ENCODE data around the gene FTL. TPM values are rescaled to one million over a fixed set of nuclear protein-coding genes. Genes with fewer than 3 reads are reported as not detected.

The FTL gene
- total RNA-seq, 2 experiments from 2014 or later = 467 to 602 TPM

Small RNAs within 50 kb of the gene (microRNA-seq; reads per million reads assigned to microRNA genes)
- not detected for gene MIR6798 (ENCODE audit: borderline replicate concordance)

Small RNAs within 50 kb of the gene (small RNA-seq; reads per million reads assigned to genes)
- gene AC026803.1 (not detected), gene MIR6798 (not detected)

Other genes with a start within 250 kb of the FTL start
- gene MAMSTR, start 245.6 kb upstream of the FTL start, total RNA-seq (2014; rRNA removed; shearing (Covaris generic)) = 1.1 and 1.2 TPM in 2 replicates
- gene MAMSTR, start 245.6 kb upstream of the FTL start, total RNA-seq (2022) = 1.2 and 1.8 TPM in 2 replicates
- gene RASIP1, start 224.7 kb upstream of the FTL start, total RNA-seq (2014; rRNA removed; shearing (Covaris generic)) = 0.09 TPM in 1 of 2 replicates, not detected in the other
- gene RASIP1, start 224.7 kb upstream of the FTL start, total RNA-seq (2022) = 0.31 and 0.36 TPM in 2 replicates
- gene IZUMO1, start 218.4 kb upstream of the FTL start, total RNA-seq (2014; rRNA removed; shearing (Covaris generic)) = not detected in 2 replicates
- gene IZUMO1, start 218.4 kb upstream of the FTL start, total RNA-seq (2022) = not detected in 2 replicates
- gene FUT1, start 212.7 kb upstream of the FTL start, total RNA-seq (2014; rRNA removed; shearing (Covaris generic)) = 0.03 and 0.08 TPM in 2 replicates
- not detected in 2 replicates for gene FUT1, start 212.7 kb upstream of the FTL start, total RNA-seq (2022)
- gene FGF21, start 209.8 kb upstream of the FTL start, total RNA-seq (2014; rRNA removed; shearing (Covaris generic)) = not detected in 2 replicates
- not detected in 2 replicates for gene FGF21, start 209.8 kb upstream of the FTL start, total RNA-seq (2022)
- 44.5 and 47.2 TPM in 2 replicates for gene BCAT2, start 154.3 kb upstream of the FTL start, total RNA-seq (2014; rRNA removed; shearing (Covaris generic))
- 35.9 and 53.0 TPM in 2 replicates for gene BCAT2, start 154.3 kb upstream of the FTL start, total RNA-seq (2022)
- 4.5 and 4.9 TPM in 2 replicates for gene HSD17B14, start 128.8 kb upstream of the FTL start, total RNA-seq (2014; rRNA removed; shearing (Covaris generic))
- 1.8 and 3.2 TPM in 2 replicates for gene HSD17B14, start 128.8 kb upstream of the FTL start, total RNA-seq (2022)
- 4.7 and 8.4 TPM in 2 replicates for gene PLEKHA4, start 96.7 kb upstream of the FTL start, total RNA-seq (2014; rRNA removed; shearing (Covaris generic))
- 8.1 and 8.8 TPM in 2 replicates for gene PLEKHA4, start 96.7 kb upstream of the FTL start, total RNA-seq (2022)
- 31.5 and 31.7 TPM in 2 replicates for gene PPP1R15A, start 92.9 kb upstream of the FTL start, total RNA-seq (2014; rRNA removed; shearing (Covaris generic))
- gene PPP1R15A, start 92.9 kb upstream of the FTL start, total RNA-seq (2022) = 23.4 and 23.8 TPM in 2 replicates
- gene TULP2, start 66.6 kb upstream of the FTL start, total RNA-seq (2014; rRNA removed; shearing (Covaris generic)) = 0.47 TPM in 1 of 2 replicates, not detected in the other
- 1.6 and 2.9 TPM in 2 replicates for gene TULP2, start 66.6 kb upstream of the FTL start, total RNA-seq (2022)
- 72.6 and 88.7 TPM in 2 replicates for gene NUCB1, start 65.0 kb upstream of the FTL start, total RNA-seq (2014; rRNA removed; shearing (Covaris generic))
- gene NUCB1, start 65.0 kb upstream of the FTL start, total RNA-seq (2022) = 73.6 and 85.3 TPM in 2 replicates
- not detected in 2 replicates for gene DHDH, start 31.6 kb upstream of the FTL start, total RNA-seq (2014; rRNA removed; shearing (Covaris generic))
- gene DHDH, start 31.6 kb upstream of the FTL start, total RNA-seq (2022) = 0.53 TPM in 1 of 2 replicates, not detected in the other
- gene BAX, start 10.4 kb upstream of the FTL start, total RNA-seq (2014; rRNA removed; shearing (Covaris generic)) = 94.9 and 95.2 TPM in 2 replicates
- 83.9 and 93.7 TPM in 2 replicates for gene BAX, start 10.4 kb upstream of the FTL start, total RNA-seq (2022)
- 12.5 and 20.0 TPM in 2 replicates for gene GYS1, start 28.0 kb downstream of the FTL start, total RNA-seq (2014; rRNA removed; shearing (Covaris generic))
- gene GYS1, start 28.0 kb downstream of the FTL start, total RNA-seq (2022) = 28.9 and 29.9 TPM in 2 replicates
- gene RUVBL2, start 28.6 kb downstream of the FTL start, total RNA-seq (2014; rRNA removed; shearing (Covaris generic)) = 265 and 272 TPM in 2 replicates
- gene RUVBL2, start 28.6 kb downstream of the FTL start, total RNA-seq (2022) = 125 and 146 TPM in 2 replicates
- gene LHB, start 51.8 kb downstream of the FTL start, total RNA-seq (2014; rRNA removed; shearing (Covaris generic)) = 1.1 TPM in 1 of 2 replicates, not detected in the other
- not detected in 2 replicates for gene LHB, start 51.8 kb downstream of the FTL start, total RNA-seq (2022)
- gene CGB3, start 59.0 kb downstream of the FTL start, total RNA-seq (2014; rRNA removed; shearing (Covaris generic)) = not detected in 2 replicates
- not detected in 2 replicates for gene CGB3, start 59.0 kb downstream of the FTL start, total RNA-seq (2022)
- gene CGB2, start 66.6 kb downstream of the FTL start, total RNA-seq (2014; rRNA removed; shearing (Covaris generic)) = not detected in 2 replicates
- not detected in 2 replicates for gene CGB2, start 66.6 kb downstream of the FTL start, total RNA-seq (2022)
- not detected in 2 replicates for gene CGB1, start 71.6 kb downstream of the FTL start, total RNA-seq (2014; rRNA removed; shearing (Covaris generic))
- not detected in 2 replicates for gene CGB1, start 71.6 kb downstream of the FTL start, total RNA-seq (2022)
- gene CGB5, start 78.5 kb downstream of the FTL start, total RNA-seq (2014; rRNA removed; shearing (Covaris generic)) = not detected in 2 replicates
- gene CGB5, start 78.5 kb downstream of the FTL start, total RNA-seq (2022) = not detected in 2 replicates
- not detected in 2 replicates for gene CGB8, start 83.8 kb downstream of the FTL start, total RNA-seq (2014; rRNA removed; shearing (Covaris generic))
- gene CGB8, start 83.8 kb downstream of the FTL start, total RNA-seq (2022) = not detected in 2 replicates
- not detected in 2 replicates for gene CGB7, start 92.4 kb downstream of the FTL start, total RNA-seq (2014; rRNA removed; shearing (Covaris generic))
- gene CGB7, start 92.4 kb downstream of the FTL start, total RNA-seq (2022) = not detected in 2 replicates
- not detected in 2 replicates for gene NTF4, start 99.5 kb downstream of the FTL start, total RNA-seq (2014; rRNA removed; shearing (Covaris generic))
- gene NTF4, start 99.5 kb downstream of the FTL start, total RNA-seq (2022) = not detected in 2 replicates
- not detected in 2 replicates for gene KCNA7, start 107.4 kb downstream of the FTL start, total RNA-seq (2014; rRNA removed; shearing (Covaris generic))
- not detected in 2 replicates for gene KCNA7, start 107.4 kb downstream of the FTL start, total RNA-seq (2022)
- gene SNRNP70, start 120.1 kb downstream of the FTL start, total RNA-seq (2014; rRNA removed; shearing (Covaris generic)) = 392 and 446 TPM in 2 replicates
- 181 and 198 TPM in 2 replicates for gene SNRNP70, start 120.1 kb downstream of the FTL start, total RNA-seq (2022)
- gene LIN7B, start 149.1 kb downstream of the FTL start, total RNA-seq (2014; rRNA removed; shearing (Covaris generic)) = 5.5 and 14.7 TPM in 2 replicates
- gene LIN7B, start 149.1 kb downstream of the FTL start, total RNA-seq (2022) = 3.6 and 4.8 TPM in 2 replicates
- 5.9 and 8.3 TPM in 2 replicates for gene C19orf73, start 153.8 kb downstream of the FTL start, total RNA-seq (2014; rRNA removed; shearing (Covaris generic))
- gene C19orf73, start 153.8 kb downstream of the FTL start, total RNA-seq (2022) = 2.5 and 4.4 TPM in 2 replicates
- 17.1 and 21.2 TPM in 2 replicates for gene PPFIA3, start 154.2 kb downstream of the FTL start, total RNA-seq (2014; rRNA removed; shearing (Covaris generic))
- 16.2 and 17.8 TPM in 2 replicates for gene PPFIA3, start 154.2 kb downstream of the FTL start, total RNA-seq (2022)
- gene HRC, start 190.1 kb downstream of the FTL start, total RNA-seq (2014; rRNA removed; shearing (Covaris generic)) = not detected in 2 replicates
- gene HRC, start 190.1 kb downstream of the FTL start, total RNA-seq (2022) = not detected in 2 replicates
- 11.6 and 20.9 TPM in 2 replicates for gene TRPM4, start 192.5 kb downstream of the FTL start, total RNA-seq (2014; rRNA removed; shearing (Covaris generic))
- 36.2 and 44.2 TPM in 2 replicates for gene TRPM4, start 192.5 kb downstream of the FTL start, total RNA-seq (2022)